Right lobe of liver (tissue), 6 donors: Measurements from ENCODE around the gene PP2D1. TPM values are rescaled to one million over a fixed set of nuclear protein-coding genes. Genes with fewer than 3 reads are reported as not detected.
"Not testable (repeated sequence)": the region's sequence is repeated elsewhere in the genome, so short reads cannot be mapped to it uniquely, and the experiment has no call there.

Experiments
- ATAC-seq, 4 donors: fragments of 200-7000 bp; cut with Tn5 transposase; one replicate each; pipeline ENCODE4 v1.9.1; 2020; ENCODE audit warnings: mild to moderate bottlenecking in 4 of 4, moderate library complexity in 4 of 4
- DNase-seq, 3 donors: peaks; one replicate each; pipeline ENCODE4 v3.0.0-alpha.2; 2020
- H3K27ac ChIP-seq, 3 donors: fragments of 200-600 bp; one replicate each; pipeline ENCODE4 v1.8.0; 2022
- H3K27me3 ChIP-seq, 2 donors: fragments of 200-600 bp; one replicate each; pipeline ENCODE4 v1.8.0; 2022
- H3K36me3 ChIP-seq, 4 donors: fragments of 200-600 bp; sonication (generic) in 1 of 4; one replicate each; pipeline versions ENCODE4 v1.5.1 to v1.8.0; 2017 to 2022; ENCODE audit warnings: control low read depth in 1 of 4
- H3K4me1 ChIP-seq, 4 donors: fragments of 200-600 bp; sonication (generic) in 1 of 4; one replicate each; pipeline versions ENCODE4 v1.5.1 to v1.8.0; 2017 to 2022; ENCODE audit warnings: control low read depth in 1 of 4
- H3K4me3 ChIP-seq, 3 donors: fragments of 200-600 bp; one replicate each; pipeline ENCODE4 v1.8.0; 2022
- H3K9me3 ChIP-seq, 4 donors: fragments of 200-600 bp; sonication (generic) in 1 of 4; one replicate each; pipeline versions ENCODE4 v1.5.1 to v1.8.0; 2017 to 2022; ENCODE audit warnings: control low read depth in 1 of 4
- POLR2A ChIP-seq: fragments of 450-650 bp; IDR thresholded peaks from one replicate; pipeline ENCODE4 v1.6.1; 2017; ENCODE audit warnings: antibody characterized with exemption, mild to moderate bottlenecking
- WGBS: methylation state at CpG from one replicate; pipeline ENCODE4 v1.1.6; 2018; ENCODE audit warnings: low coverage, low lambda C conversion rate; ENCODE audit not compliant: insufficient coverage; ENCODE audit errors: missing lambda C conversion rate; 5-methylcytosine and 5-hydroxymethylcytosine counted together
- intact Hi-C, 2 donors: fragments of 100-400 bp; cut with DNase I; formaldehyde crosslinking; loops; one replicate each; pipeline versions ENCODE4 v1.11.2 to v1.14.1; 2022
- total RNA-seq, 6 experiments: library from RNA; depleted of rRNA in 2 of 6; stranded (reverse); fragments of >200 nt in 2 of 6; fragmentation: NEBNext Ultra II Directional in 3 of 6; extraction: Animal tissue kit (Norgen Biotek cat#: 25700) in 3 of 6; gene quantifications; one replicate each; pipeline versions ENCODE4 v1.1.0 to v1.2.4, GENCODE V29; 2016 to 2023
- TF ChIP-seq, protein P1 (sequence below), 4 donors: fragments of 200-600 bp in 3 of 4; fragments of 450-650 bp in 1 of 4; IDR thresholded peaks; one replicate each; pipeline versions ENCODE4 v1.5.1 to v1.8.0; 2016 to 2022; ENCODE audit warnings: antibody characterized with exemption in 4 of 4, mild to moderate bottlenecking in 2 of 4
- donor health status: DM: no; HTN: yes; CAD: no.
- donor health status: DM: no; HTN: no; CAD: no.
- donor health status: DM: no; HTN: no; CAD: no.
- donor health status: DM: no; HTN: yes; CAD: no.
- donor health status: DM: no; HTN: yes; CAD: no.

The PP2D1 gene
- total RNA-seq, 6 experiments from 2014 or later, result not detected

- Histone ChIP-seq H3K36me3 (no peaks in the 10 kb centered on the region), H3K9me3 (no peaks in the 10 kb centered on the region), H3K4me3 (no peak overlapping the region), H3K27ac (no peak overlapping the region), H3K27me3 (no peaks in the 10 kb centered on the region), H3K4me1 (no peaks in the 10 kb centered on the region)
- WGBS, result 79% methylated on average over 2 of the region's 2 CpGs
- ATAC-seq (no peak), DNase-seq (no peak)
- TF ChIP-seq, protein P1, sequence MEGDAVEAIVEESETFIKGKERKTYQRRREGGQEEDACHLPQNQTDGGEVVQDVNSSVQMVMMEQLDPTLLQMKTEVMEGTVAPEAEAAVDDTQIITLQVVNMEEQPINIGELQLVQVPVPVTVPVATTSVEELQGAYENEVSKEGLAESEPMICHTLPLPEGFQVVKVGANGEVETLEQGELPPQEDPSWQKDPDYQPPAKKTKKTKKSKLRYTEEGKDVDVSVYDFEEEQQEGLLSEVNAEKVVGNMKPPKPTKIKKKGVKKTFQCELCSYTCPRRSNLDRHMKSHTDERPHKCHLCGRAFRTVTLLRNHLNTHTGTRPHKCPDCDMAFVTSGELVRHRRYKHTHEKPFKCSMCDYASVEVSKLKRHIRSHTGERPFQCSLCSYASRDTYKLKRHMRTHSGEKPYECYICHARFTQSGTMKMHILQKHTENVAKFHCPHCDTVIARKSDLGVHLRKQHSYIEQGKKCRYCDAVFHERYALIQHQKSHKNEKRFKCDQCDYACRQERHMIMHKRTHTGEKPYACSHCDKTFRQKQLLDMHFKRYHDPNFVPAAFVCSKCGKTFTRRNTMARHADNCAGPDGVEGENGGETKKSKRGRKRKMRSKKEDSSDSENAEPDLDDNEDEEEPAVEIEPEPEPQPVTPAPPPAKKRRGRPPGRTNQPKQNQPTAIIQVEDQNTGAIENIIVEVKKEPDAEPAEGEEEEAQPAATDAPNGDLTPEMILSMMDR (IDR thresholded peaks at IDR 0.05), result no peak
- no peak for TF ChIP-seq POLR2A
- intact Hi-C loops, result no loop called here
Observed at GRCh38 chr3:19994796-19995195, 17.3 kb downstream of the PP2D1 start.

- ATAC-seq, intact Hi-C loops, DNase-seq, H3K27me3 ChIP-seq, H3K4me3 ChIP-seq, H3K27ac ChIP-seq, H3K4me1 ChIP-seq, H3K9me3 ChIP-seq: not testable (repeated sequence)
- H3K36me3 ChIP-seq, result peaks cover 0 to 10% (median 2%) of the 10 kb centered on the region in 4 donors
- WGBS, result 89% methylated on average over 7 of the region's 8 CpGs
Observed at GRCh38 chr3:19988904-19989303, 23.2 kb downstream of the PP2D1 start.

GRCh38 chr3:19972054-19972453 lies 40.0 kb downstream of the PP2D1 start:
- no peak for ATAC-seq
- peaks cover 0 to 4% (median 2%) of the 10 kb centered on the region in 4 donors for H3K4me1 ChIP-seq
- intact Hi-C loops, result no loop called here
- 36% methylated on average over 3 of the region's 3 CpGs for WGBS
- H3K27me3 ChIP-seq, result no peaks in the 10 kb centered on the region
- no peak for TF ChIP-seq POLR2A
- TF ChIP-seq, protein P1 (IDR thresholded peaks at IDR 0.05), result no peak
- DNase-seq, result no peak
- H3K4me3 ChIP-seq, result no peak overlapping the region
- H3K36me3 ChIP-seq, result peaks cover 0 to 34% (median 15%) of the 10 kb centered on the region in 4 donors
- no peak overlapping the region for H3K27ac ChIP-seq
- H3K9me3 ChIP-seq, result no peaks in the 10 kb centered on the region

GRCh38 chr3:19970327-19970726 lies 41.7 kb downstream of the PP2D1 start:
- no peak for ATAC-seq
- TF ChIP-seq, protein P1 (IDR thresholded peaks at IDR 0.05), result no peak
- no peak for TF ChIP-seq POLR2A
- Histone ChIP-seq H3K36me3 (peaks cover 0 to 16% (median 3%) of the 10 kb centered on the region in 4 donors), H3K27ac (no peak overlapping the region), H3K9me3 (no peaks in the 10 kb centered on the region), H3K4me3 (no peak overlapping the region), H3K27me3 (no peaks in the 10 kb centered on the region), H3K4me1 (peaks cover 0 to 7% (median 2%) of the 10 kb centered on the region in 4 donors)
- intact Hi-C loops, result no loop called here
- no peak for DNase-seq
- WGBS, result 81% methylated on average over 8 of the region's 8 CpGs

GRCh38 chr3:19967812-19968211 lies 44.3 kb downstream of the PP2D1 start:
- intact Hi-C loops, result no loop called here
- ATAC-seq (no peak), DNase-seq (no peak)
- H3K27ac ChIP-seq, result no peak overlapping the region
- no peaks in the 10 kb centered on the region for H3K36me3 ChIP-seq
- peaks cover 0 to 10% (median 2%) of the 10 kb centered on the region in 4 donors for H3K4me1 ChIP-seq
- H3K27me3 ChIP-seq, result no peaks in the 10 kb centered on the region
- H3K4me3 ChIP-seq, result no peak overlapping the region
- no peak for TF ChIP-seq POLR2A
- TF ChIP-seq, protein P1 (IDR thresholded peaks at IDR 0.05), result no peak
- H3K9me3 ChIP-seq, result no peaks in the 10 kb centered on the region
- WGBS, result 63% methylated on average over 4 of the region's 4 CpGs
